Measurements from ENCODE around the gene NELL1. TPM values are rescaled to one million over a fixed set of nuclear protein-coding genes. Genes with fewer than 3 reads are reported as not detected.

Gene NELL1
- total RNA-seq = not detected

- WGBS, 2 donors = 1 to 9% methylated on average over 4 to 57 of the region's 93 CpGs
- no peak within 1 kb of the TSS for H3K27ac ChIP-seq
- ATAC-seq = no peak
- no peaks in the 10 kb centered on the region for H3K36me3 ChIP-seq (replicated peaks in 1 of 2; ENCODE audit: insufficient read depth in 1 of 2, low read depth in 2 of 2)
- H3K27me3 ChIP-seq = peaks cover 0 to 15% of the 10 kb centered on the region in 2 donors
- intact Hi-C loops (cut with DNase I) = no loop called here
- no peaks in the 10 kb centered on the region for H3K9me3 ChIP-seq
- TF ChIP-seq POLR2A (IDR thresholded peaks at IDR 0.05) = no peak
- TF ChIP-seq CTCF (IDR thresholded peaks at IDR 0.05) = no peak
- peaks cover 19% of the 10 kb centered on the region for H3K4me1 ChIP-seq
- peak in 1 of 4 donors; percentile 18 for DNase-seq
- H3K4me3 ChIP-seq = no peak within 1 kb of the TSS
Measured at GRCh38 chr11:20668844-20669819, at the start of gene NELL1. NELL1 (plus strand) TSS chr11:20669586.

GRCh38 chr11:20620988-20621387 lies 48.4 kb upstream of the NELL1 start:
- intact Hi-C loops (cut with DNase I) = no loop called here
- Histone ChIP-seq H3K27me3 (peaks cover 0 to 3% of the 10 kb centered on the region in 2 donors), H3K27ac (no peak overlapping the region), H3K9me3 (no peaks in the 10 kb centered on the region), H3K4me3 (no peak overlapping the region), H3K36me3 (replicated peaks in 1 of 2; ENCODE audit: insufficient read depth in 1 of 2, low read depth in 2 of 2) (no peaks in the 10 kb centered on the region), H3K4me1 (no peaks in the 10 kb centered on the region)
- TF ChIP-seq POLR2A (IDR thresholded peaks at IDR 0.05) (no peak), CTCF (IDR thresholded peaks at IDR 0.05) (no peak)
- 54 to 59% methylated on average over 2 of the region's 2 CpGs for WGBS, 2 donors
- ATAC-seq (no peak), DNase-seq (no peak)

GRCh38 chr11:20621679-20622078 lies 47.7 kb upstream of the NELL1 start:
- TF ChIP-seq POLR2A (IDR thresholded peaks at IDR 0.05) = no peak
- TF ChIP-seq CTCF (IDR thresholded peaks at IDR 0.05) = no peak
- intact Hi-C loops (cut with DNase I) = no loop called here
- DNase-seq (no peak), ATAC-seq (no peak)
- H3K4me1 ChIP-seq = no peaks in the 10 kb centered on the region
- no peaks in the 10 kb centered on the region for H3K36me3 ChIP-seq (replicated peaks in 1 of 2; ENCODE audit: insufficient read depth in 1 of 2, low read depth in 2 of 2)
- H3K27me3 ChIP-seq = peaks cover 0 to 3% of the 10 kb centered on the region in 2 donors
- WGBS, 2 donors = 59% methylated on average over 3 to 6 of the region's 6 CpGs
- no peak overlapping the region for H3K4me3 ChIP-seq
- H3K9me3 ChIP-seq = no peaks in the 10 kb centered on the region
- no peak overlapping the region for H3K27ac ChIP-seq

- ATAC-seq (no peak), DNase-seq (no peak)
- 34 to 40% methylated on average over 4 of the region's 4 CpGs for WGBS, 2 donors
- no peak overlapping the region for H3K4me3 ChIP-seq
- TF ChIP-seq CTCF (IDR thresholded peaks at IDR 0.05) (no peak), POLR2A (IDR thresholded peaks at IDR 0.05) (no peak)
- intact Hi-C loops (cut with DNase I) = no loop called here
- no peaks in the 10 kb centered on the region for H3K27me3 ChIP-seq
- H3K36me3 ChIP-seq (replicated peaks in 1 of 2; ENCODE audit: insufficient read depth in 1 of 2, low read depth in 2 of 2) = no peaks in the 10 kb centered on the region
- no peak overlapping the region for H3K27ac ChIP-seq
- H3K9me3 ChIP-seq = no peaks in the 10 kb centered on the region
- no peaks in the 10 kb centered on the region for H3K4me1 ChIP-seq
Measured at GRCh38 chr11:20623252-20623651, 46.1 kb upstream of the NELL1 start.

Data from body of pancreas (tissue), 4 donors.